PC-9 (cell line): ENCODE measurements around the gene POLD4.

Experiments
- CTCF ChIP-seq: fragments of 200-600 bp; sonication (generic); conservative IDR thresholded peaks from 2 replicates; pipeline ENCODE4 v1.6.1; 2017; ENCODE audit warnings: mixed run types, antibody characterized with exemption, mild to moderate bottlenecking, moderate library complexity
- EZH2 ChIP-seq: fragments of 200-600 bp; sonication (generic); IDR thresholded peaks from 2 replicates; pipeline ENCODE4 v1.8.0; 2017; ENCODE audit warnings: antibody characterized with exemption, low read depth

GRCh38 chr11:67396259-67396581 is 42.9 kb upstream of the POLD4 start:
- TF ChIP-seq CTCF (no peak), EZH2 (no peak)
